Endothelial cell of umbilical vein (primary cell): ENCODE measurements around the gene PITPNB. TPM values are rescaled to one million over a fixed set of nuclear protein-coding genes. Genes with fewer than 3 reads are reported as not detected.

ENCODE experiments used
- BruUV-seq: library from RNA; stranded (reverse); fragments of 400-500 nt; replicated peaks from 2 replicates; lab custom pipeline; 2021; lab: Mats Ljungman, UMichigan
- CTCF ChIA-PET: fragments of 300-600, 350-600 bp; sonication (Branson Sonifier 250); formaldehyde crosslinking; loops from one replicate; lab custom pipeline; 2021; ENCODE audit warnings: antibody characterized with exemption, inconsistent platforms; lab: Charles Lee
- POLR2A ChIA-PET: fragments of 300-600, 350-600 bp; sonication (Branson Sonifier 250); formaldehyde crosslinking; loops from one replicate; lab custom pipeline; 2021; ENCODE audit warnings: antibody characterized with exemption, inconsistent platforms; lab: Charles Lee
- DNase-seq: peaks from one replicate; pipeline ENCODE4 v3.0.0-alpha.2; 2011; ENCODE audit warnings: low read depth, low spot score
- FAIRE-seq: peaks from 2 replicates; lab custom pipeline; 2011; peaks lifted over from hg19 to GRCh38; lab: Jason Lieb, UNC
- H2AFZ ChIP-seq: 2 replicates; pipeline ENCODE4 v1.6.0; 2012; ENCODE audit warnings: low read depth, low read length, control low read depth, inconsistent platforms
- H3K27ac ChIP-seq: 2 replicates; pipeline ENCODE4 v1.5.1; 2011; ENCODE audit warnings: low read depth, mild to moderate bottlenecking, control low read depth, low read length, moderate library complexity; ENCODE audit not compliant: insufficient read depth
- H3K27me3 ChIP-seq, 2 experiments: 2 replicates each; pipeline versions ENCODE4 v1.6.0 to v1.6.1; 2011; ENCODE audit warnings: low read length in 2 of 2, mixed read lengths in 1 of 2; ENCODE audit not compliant: control insufficient read depth in 2 of 2, insufficient read depth in 2 of 2
- H3K36me3 ChIP-seq, 2 experiments: 2 replicates in 1 of 2; 3 replicates in 1 of 2; pipeline ENCODE4 v1.5.1; 2011; ENCODE audit warnings: low read length in 2 of 2, mild to moderate bottlenecking in 1 of 2, moderate library complexity in 1 of 2; ENCODE audit not compliant: control insufficient read depth in 2 of 2, insufficient read depth in 2 of 2; ENCODE audit errors: extremely low read depth in 1 of 2
- H3K4me1 ChIP-seq: 3 replicates; pipeline ENCODE4 v1.5.1; 2011; ENCODE audit warnings: mild to moderate bottlenecking, low read length; ENCODE audit not compliant: control insufficient read depth, insufficient read depth; ENCODE audit errors: extremely low read depth
- H3K4me2 ChIP-seq: 2 replicates; pipeline ENCODE4 v1.6.1; 2011; ENCODE audit warnings: low read length, control low read depth, mixed read lengths; ENCODE audit not compliant: insufficient read depth
- H3K4me3 ChIP-seq, 3 experiments: fragments of 200-600 bp in 1 of 3; sonication (generic), shearing (Covaris generic) in 1 of 3; replicated peaks in 1 of 3; 2 replicates each; pipeline ENCODE4 v1.5.1; 2011 to 2016; ENCODE audit warnings: control low read depth in 3 of 3, low read length in 3 of 3, mild to moderate bottlenecking in 2 of 3, inconsistent platforms in 1 of 3, low read depth in 1 of 3, moderate library complexity in 1 of 3; ENCODE audit not compliant: insufficient read depth in 1 of 3
- H3K79me2 ChIP-seq: 2 replicates; pipeline ENCODE4 v1.6.0; 2012; ENCODE audit warnings: low read length, inconsistent platforms; ENCODE audit not compliant: control insufficient read depth, insufficient read depth
- H3K9ac ChIP-seq: replicated peaks from 2 replicates; pipeline ENCODE3; 2011; ENCODE audit warnings: low read length, control low read depth; ENCODE audit not compliant: insufficient read depth; ENCODE audit errors: extremely low read depth
- H3K9me1 ChIP-seq: replicated peaks from 3 replicates; pipeline ENCODE4 v1.6.0; 2011; ENCODE audit warnings: mild to moderate bottlenecking, low read length; ENCODE audit not compliant: control insufficient read depth, insufficient read depth; ENCODE audit errors: extremely low read depth
- H3K9me3 ChIP-seq: replicated peaks from 2 replicates; pipeline ENCODE4 v1.5.1; 2012; ENCODE audit warnings: low read length, inconsistent platforms; ENCODE audit not compliant: control insufficient read depth, insufficient read depth
- H4K20me1 ChIP-seq: replicated peaks from 2 replicates; pipeline ENCODE3; 2011; ENCODE audit warnings: mild to moderate bottlenecking, low read length; ENCODE audit not compliant: control insufficient read depth, insufficient read depth; ENCODE audit errors: extremely low read depth
- CTCF ChIP-seq, 2 donors: IDR thresholded peaks; 1 replicate in 1 of 2; 2 replicates in 1 of 2; pipeline ENCODE4 v1.5.1; 2011; ENCODE audit warnings: low read length in 2 of 2, mild to moderate bottlenecking in 2 of 2, moderate library complexity in 2 of 2, control low read depth in 1 of 2, inconsistent platforms in 1 of 2, low read depth in 1 of 2; ENCODE audit not compliant: insufficient read depth in 1 of 2; ENCODE audit errors: extremely low read depth in 1 of 2
- EZH2 ChIP-seq: IDR thresholded peaks from 2 replicates; pipeline ENCODE4 v1.6.1; 2012; ENCODE audit warnings: borderline replicate concordance, low read depth, mild to moderate bottlenecking, moderate library complexity, low read length, inconsistent platforms; ENCODE audit not compliant: severe bottlenecking
- FOS ChIP-seq: IDR thresholded peaks from 2 replicates; pipeline ENCODE4 v1.6.1; 2011; ENCODE audit warnings: mild to moderate bottlenecking, low read length, moderate library complexity, borderline replicate concordance; ENCODE audit not compliant: insufficient read depth
- GATA2 ChIP-seq: IDR thresholded peaks from 2 replicates; pipeline ENCODE4 v1.7.0; 2011; ENCODE audit warnings: low read depth, mild to moderate bottlenecking, moderate library complexity, mixed read lengths, low read length; ENCODE audit not compliant: insufficient read length, insufficient read depth
- JUN ChIP-seq: IDR thresholded peaks from 2 replicates; pipeline ENCODE4 v1.6.1; 2011; ENCODE audit warnings: borderline replicate concordance, low read depth; ENCODE audit not compliant: insufficient read length, insufficient read depth
- MAX ChIP-seq: IDR thresholded peaks from 2 replicates; pipeline ENCODE4 v1.6.1; 2011; ENCODE audit not compliant: insufficient read depth, insufficient read length
- MYC ChIP-seq: IDR thresholded peaks from one replicate; pipeline ENCODE4 v1.6.1; 2011; ENCODE audit warnings: mild to moderate bottlenecking, low read depth, low read length
- POLR2A ChIP-seq: IDR thresholded peaks from 2 replicates; pipeline ENCODE4 v1.6.1; 2012; ENCODE audit warnings: low read depth, mild to moderate bottlenecking, control low read depth, low read length
- POLR2AphosphoS5 ChIP-seq: IDR thresholded peaks from 2 replicates; pipeline ENCODE4 v1.6.1; 2012; ENCODE audit warnings: low read depth, mild to moderate bottlenecking, control low read depth, low read length, moderate library complexity; ENCODE audit not compliant: insufficient read depth
- dilution Hi-C: fragments of 300-500 bp; cut with MboI; formaldehyde crosslinking; loops from one replicate; pipeline ENCODE4 v1.15.0; 2019; ENCODE audit warnings: low sequenced_read_pairs; ENCODE audit not compliant: extremely low pct_ligation_motif_present
- intact Hi-C: fragments of 100-400 bp; cut with micrococcal nuclease; formaldehyde crosslinking; loops from one replicate; pipeline ENCODE4 v1.10.0; 2022
- polyA plus RNA-seq, 4 experiments: library from polyadenylated mRNA; depleted of rRNA in 3 of 4; stranded (reverse) in 3 of 4; unstranded in 1 of 4; fragments of >200 nt; gene quantifications; 2 replicates each; pipeline versions ENCODE4 v1.2.1 to v1.2.3, GENCODE V29; 2011 to 2012; ENCODE audit warnings: missing spikeins in 1 of 4
- total RNA-seq: library from RNA; stranded (reverse); gene quantifications from 2 replicates; pipeline ENCODE4 v1.2.3, GENCODE V29; 2021

PITPNB gene
- total and polyA plus RNA-seq, 2 donors (not counting 3 experiments of a cell fraction or from before 2014, with no cell fraction given), result 29.7 to 108 TPM

GRCh38 chr22:27947448-27947847 lies 28.4 kb upstream of the PITPNB start:
- dilution Hi-C loops (no loop called here), intact Hi-C loops (no loop called here)
- H3K79me2 ChIP-seq, result no peaks in the 10 kb centered on the region
- no peak overlapping the region for H3K4me2 ChIP-seq
- FAIRE-seq (no peak), DNase-seq (no peak)
- no peak for TF ChIP-seq MAX
- TF ChIP-seq EZH2, result no peak
- no peak for TF ChIP-seq JUN
- TF ChIP-seq GATA2, result no peak
- no peak for TF ChIP-seq CTCF (IDR thresholded peaks at IDR 0.05; ENCODE audit: extremely low read depth in 1 of 2, insufficient read depth in 1 of 2, low read depth in 1 of 2, low read length in 2 of 2)
- no peak for TF ChIP-seq POLR2AphosphoS5
- no peak for TF ChIP-seq MYC
- no peak for TF ChIP-seq POLR2A
- TF ChIP-seq FOS, result no peak
- no TSS peak for BruUV-seq
- peaks cover 5% of the 10 kb centered on the region for H3K4me1 ChIP-seq
- no peaks in the 10 kb centered on the region for H3K27me3 ChIP-seq
- H3K9ac ChIP-seq, result no peak overlapping the region
- H3K36me3 ChIP-seq, result no peaks in the 10 kb centered on the region
- H4K20me1 ChIP-seq, result no peaks in the 10 kb centered on the region
- no peak overlapping the region for H3K4me3 ChIP-seq
- H3K9me3 ChIP-seq, result no peaks in the 10 kb centered on the region
- no peak overlapping the region for H3K27ac ChIP-seq
- POLR2A ChIA-PET, result no interaction called here
- H3K9me1 ChIP-seq, result no peaks in the 10 kb centered on the region
- H2AFZ ChIP-seq, result no peak overlapping the region
- CTCF ChIA-PET, result no interaction called here
